ENCODE results near the gene ZNF431. TPM values are rescaled to one million over a fixed set of nuclear protein-coding genes. Genes with fewer than 3 reads are reported as not detected.
"Not testable (repeated sequence)": the region's sequence is repeated elsewhere in the genome, so short reads cannot be mapped to it uniquely, and the experiment has no call there.

ZNF431 gene
- total and polyA plus RNA-seq, 2 experiments from 2014 or later = 18.0 to 47.5 TPM

- H3K36me3 ChIP-seq (ENCODE audit: insufficient read depth); H3K4me3 Mint-ChIP-seq; H3K4me1 Mint-ChIP-seq; H2AFZ ChIP-seq; H3K4me3 ChIP-seq; H3F3A ChIP-seq (replicated peaks; ENCODE audit: low read depth); H3K27me3 Mint-ChIP-seq (ENCODE audit: insufficient read depth, low read depth, poor library complexity); H3K27ac ChIP-seq (ENCODE audit: low read depth); ATAC-seq; H3K4me2 ChIP-seq; H3K9me2 ChIP-seq (ENCODE audit: insufficient read depth); H3K36me3 Mint-ChIP-seq (ENCODE audit: low read depth); H4K20me1 ChIP-seq (replicated peaks; ENCODE audit: insufficient read depth); H3K27me3 ChIP-seq (ENCODE audit: insufficient read depth); H3K79me2 ChIP-seq (replicated peaks; ENCODE audit: insufficient read depth); DNase-seq (ENCODE audit: low spot score); H3K4me1 ChIP-seq (ENCODE audit: insufficient read depth); H3K27ac Mint-ChIP-seq: not testable (repeated sequence)
- H3K9me3 Mint-ChIP-seq = peaks cover 11% of the 10 kb centered on the region
These were observed 94.9 kb downstream of the ZNF431 start for GRCh38 chr19:21236751-21237150.

- no peaks in the 10 kb centered on the region for H3F3A ChIP-seq (replicated peaks; ENCODE audit: low read depth)
- no peak overlapping the region for H3K27ac ChIP-seq (ENCODE audit: low read depth)
- no peak overlapping the region for H3K4me3 ChIP-seq
- Mint-ChIP-seq H3K27ac (no peak overlapping the region), H3K27me3 (ENCODE audit: insufficient read depth, low read depth, poor library complexity) (no peaks in the 10 kb centered on the region), H3K4me3 (no peak overlapping the region), H3K9me3 (peaks cover 3% of the 10 kb centered on the region; the same call in 1 of the 3 replicates), H3K36me3 (ENCODE audit: low read depth) (no peaks in the 10 kb centered on the region; the same call in 2 of the 3 replicates), H3K4me1 (peaks cover 3% of the 10 kb centered on the region; the same call in 1 of the 3 replicates)
- ATAC-seq = no peak
- H3K4me1 ChIP-seq (ENCODE audit: insufficient read depth) = 0 out of 2 replicates have a peak, but pooled peaks cover 3% of the 10 kb centered on the region
- H3K4me2 ChIP-seq = no peak overlapping the region
- no peaks in the 10 kb centered on the region for H4K20me1 ChIP-seq (replicated peaks; ENCODE audit: insufficient read depth)
- no peak for TF ChIP-seq NANOG (IDR thresholded peaks at IDR 0.05; ENCODE audit: borderline replicate concordance)
- no peak for TF ChIP-seq EZH2 (IDR thresholded peaks at IDR 0.05; ENCODE audit: low read depth, unreplicated experiment)
- 0 out of 2 replicates have a peak, but pooled peaks cover 2% of the 10 kb centered on the region for H3K9me2 ChIP-seq (ENCODE audit: insufficient read depth)
- no peak for DNase-seq (ENCODE audit: low spot score)
- H3K27me3 ChIP-seq (ENCODE audit: insufficient read depth) = no peaks in the 10 kb centered on the region
- H3K79me2 ChIP-seq (replicated peaks; ENCODE audit: insufficient read depth) = no peaks in the 10 kb centered on the region
- no peak overlapping the region for H2AFZ ChIP-seq
- H3K36me3 ChIP-seq (ENCODE audit: insufficient read depth) = no peaks in the 10 kb centered on the region
These were observed 96.8 kb downstream of the ZNF431 start for GRCh38 chr19:21238670-21239069.

Small RNAs within 50 kb of the gene (small RNA-seq; reads per million reads assigned to genes)
- 0.52 reads per million, percentile 36 among the genes with 10 or more reads in this experiment for gene RNA5SP469 (ENCODE audit: low replicate concordance)

Other genes starting within 250 kb of the ZNF431 start
- 28.8 and 42.6 TPM in 2 replicates for gene ZNF85, start 218.8 kb upstream of the ZNF431 start, total RNA-seq (2014; rRNA removed; shearing (Covaris generic))
- gene ZNF85, start 218.8 kb upstream of the ZNF431 start, polyA plus RNA-seq (2016; fragmentation: Nextera tagmentation; extraction: Ambion mirVana) = 16.8 and 18.3 TPM in 2 replicates
- 14.3 and 20.0 TPM in 2 replicates for gene ZNF430, start 121.4 kb upstream of the ZNF431 start, total RNA-seq (2014; rRNA removed; shearing (Covaris generic))
- 9.6 and 13.1 TPM in 2 replicates for gene ZNF430, start 121.4 kb upstream of the ZNF431 start, polyA plus RNA-seq (2016; fragmentation: Nextera tagmentation; extraction: Ambion mirVana)
- 51.5 and 83.2 TPM in 2 replicates for gene ZNF714, start 59.8 kb upstream of the ZNF431 start, total RNA-seq (2014; rRNA removed; shearing (Covaris generic))
- 37.3 and 43.5 TPM in 2 replicates for gene ZNF714, start 59.8 kb upstream of the ZNF431 start, polyA plus RNA-seq (2016; fragmentation: Nextera tagmentation; extraction: Ambion mirVana)
- 53.2 and 71.9 TPM in 2 replicates for gene ZNF708, start 187.4 kb downstream of the ZNF431 start, total RNA-seq (2014; rRNA removed; shearing (Covaris generic))
- 15.7 and 15.9 TPM in 2 replicates for gene ZNF708, start 187.4 kb downstream of the ZNF431 start, polyA plus RNA-seq (2016; fragmentation: Nextera tagmentation; extraction: Ambion mirVana)
- 137 and 138 TPM in 2 replicates for gene ZNF738, start 217.0 kb downstream of the ZNF431 start, total RNA-seq (2014; rRNA removed; shearing (Covaris generic))
- gene ZNF738, start 217.0 kb downstream of the ZNF431 start, polyA plus RNA-seq (2016; fragmentation: Nextera tagmentation; extraction: Ambion mirVana) = 138 and 151 TPM in 2 replicates